Right lung (tissue), 10 donors: ENCODE measurements around the gene CDC20. TPM values are rescaled to one million over a fixed set of nuclear protein-coding genes. Genes with fewer than 3 reads are reported as not detected.
A peak's percentile ranks its signal among the peaks of the same experiment; 100 is the strongest.

Source experiments
- DNase-seq, 2 donors: peaks; one replicate each; pipeline ENCODE4 v3.0.0-alpha.2; 2013
- long read RNA-seq, 8 donors: transcript quantifications; one replicate each; lab custom pipeline, GENCODE V29; 2026
- polyA plus RNA-seq, 5 donors: library from polyadenylated mRNA; unstranded; fragments of 120-200 nt; gene quantifications; one replicate each; pipeline versions ENCODE4 v1.2.1 to v1.2.3, GENCODE V29; 2013; ENCODE audit warnings: inconsistent platforms in 1 of 5, low replicate concordance in 1 of 5; ENCODE audit not compliant: insufficient read length in 5 of 5, insufficient read depth in 1 of 5

Gene CDC20
- polyA plus RNA-seq = 10 to 100 TPM; 30.4 to 57.8 (median 36.9) TPM
- long read RNA-seq, donor 1, transcript CDC20-202 (10 exons, 1,777 nt) = minor isoform, 5 of 27 reads
- long read RNA-seq, donor 1, transcript CDC20-201 (11 exons, 1,675 nt) = major isoform, 14 of 27 reads
- long read RNA-seq, donor 1, partial matches to known transcripts = 6 of 27 reads
- long read RNA-seq, donor 1, other reads (novel, unspliced or antisense) = 0 of 27 reads
- long read RNA-seq, donor 2, partial matches to known transcripts = 0 of 6 reads
- long read RNA-seq, donor 2, other reads (novel, unspliced or antisense) = 0 of 6 reads
- long read RNA-seq, donor 3, transcript CDC20-201 (11 exons, 1,675 nt) = major isoform, 7 of 12 reads
- long read RNA-seq, donor 3, partial matches to known transcripts = 0 of 12 reads
- long read RNA-seq, donor 3, other reads (novel, unspliced or antisense) = 0 of 12 reads
- long read RNA-seq, donor 4, transcript CDC20-202 (10 exons, 1,777 nt) = major isoform, 5 of 10 reads
- long read RNA-seq, donor 4, partial matches to known transcripts = 0 of 10 reads
- long read RNA-seq, donor 4, other reads (novel, unspliced or antisense) = 0 of 10 reads
- long read RNA-seq, donor 5, transcript CDC20-201 (11 exons, 1,675 nt) = major isoform, 11 of 32 reads
- long read RNA-seq, donor 5, transcript CDC20-202 (10 exons, 1,777 nt) = minor isoform, 10 of 32 reads
- long read RNA-seq, donor 5, partial matches to known transcripts = 7 of 32 reads
- long read RNA-seq, donor 5, other reads (novel, unspliced or antisense) = 0 of 32 reads
- long read RNA-seq, donor 6, transcript CDC20-201 (11 exons, 1,675 nt) = major isoform, 8 of 10 reads
- long read RNA-seq, donor 6, partial matches to known transcripts = 0 of 10 reads
- long read RNA-seq, donor 6, other reads (novel, unspliced or antisense) = 0 of 10 reads
- long read RNA-seq, donor 7, partial matches to known transcripts = 0 of 8 reads
- long read RNA-seq, donor 7, other reads (novel, unspliced or antisense) = 0 of 8 reads
- long read RNA-seq, donor 8, partial matches to known transcripts = 0 of 4 reads
- long read RNA-seq, donor 8, other reads (novel, unspliced or antisense) = 0 of 4 reads

- peak; percentile 94 to 97 for DNase-seq
Observed at GRCh38 chr1:43358746-43359693, at the start of gene CDC20. Gene CDC20, plus strand, starts transcription at chr1:43358981. Its CDS starts 235 bp downstream, at chr1:43359216.

GRCh38 chr1:43309405-43310025, 49.3 kb upstream of the CDC20 start:
- no peak for DNase-seq

- DNase-seq = no peak
Observed at GRCh38 chr1:43311521-43311920, 47.3 kb upstream of the CDC20 start.

- DNase-seq = no peak
Observed at GRCh38 chr1:43312212-43312623, 46.6 kb upstream of the CDC20 start.

- DNase-seq = no peak
Observed at GRCh38 chr1:43312663-43313515, 45.9 kb upstream of the CDC20 start.

- DNase-seq = no peak
Observed at GRCh38 chr1:43313771-43314170, 45.0 kb upstream of the CDC20 start.

- DNase-seq = no peak
Observed at GRCh38 chr1:43314233-43314632, 44.5 kb upstream of the CDC20 start.

- no peak for DNase-seq
Observed at GRCh38 chr1:43315481-43315880, 43.3 kb upstream of the CDC20 start.

- no peak for DNase-seq
Observed at GRCh38 chr1:43315963-43316737, 42.6 kb upstream of the CDC20 start.

GRCh38 chr1:43316738-43317520, 41.9 kb upstream of the CDC20 start:
- DNase-seq = no peak

- DNase-seq = no peak
Observed at GRCh38 chr1:43317817-43318471, 40.8 kb upstream of the CDC20 start.

- DNase-seq = no peak
Observed at GRCh38 chr1:43318831-43319230, 40.0 kb upstream of the CDC20 start.

- DNase-seq = no peak
Observed at GRCh38 chr1:43319288-43319687, 39.5 kb upstream of the CDC20 start.

- no peak for DNase-seq
Observed at GRCh38 chr1:43319766-43320165, 39.0 kb upstream of the CDC20 start.

- no peak for DNase-seq
Observed at GRCh38 chr1:43321331-43321891, 37.4 kb upstream of the CDC20 start.

GRCh38 chr1:43322506-43322905, 36.3 kb upstream of the CDC20 start:
- DNase-seq = no peak

GRCh38 chr1:43324810-43325209, 34.0 kb upstream of the CDC20 start:
- DNase-seq = no peak
